C4-2B (cell line): ENCODE results near the gene EVX1.

Experiments used
- CTCF ChIP-seq: fragments of 450-650 bp; conservative IDR thresholded peaks from 2 replicates; pipeline ENCODE4 v1.5.1; 2017; ENCODE audit warnings: mild to moderate bottlenecking
- ZFX ChIP-seq: fragments of 450-650 bp; IDR thresholded peaks from 2 replicates; pipeline ENCODE4 v1.6.1; 2017

DNA sequence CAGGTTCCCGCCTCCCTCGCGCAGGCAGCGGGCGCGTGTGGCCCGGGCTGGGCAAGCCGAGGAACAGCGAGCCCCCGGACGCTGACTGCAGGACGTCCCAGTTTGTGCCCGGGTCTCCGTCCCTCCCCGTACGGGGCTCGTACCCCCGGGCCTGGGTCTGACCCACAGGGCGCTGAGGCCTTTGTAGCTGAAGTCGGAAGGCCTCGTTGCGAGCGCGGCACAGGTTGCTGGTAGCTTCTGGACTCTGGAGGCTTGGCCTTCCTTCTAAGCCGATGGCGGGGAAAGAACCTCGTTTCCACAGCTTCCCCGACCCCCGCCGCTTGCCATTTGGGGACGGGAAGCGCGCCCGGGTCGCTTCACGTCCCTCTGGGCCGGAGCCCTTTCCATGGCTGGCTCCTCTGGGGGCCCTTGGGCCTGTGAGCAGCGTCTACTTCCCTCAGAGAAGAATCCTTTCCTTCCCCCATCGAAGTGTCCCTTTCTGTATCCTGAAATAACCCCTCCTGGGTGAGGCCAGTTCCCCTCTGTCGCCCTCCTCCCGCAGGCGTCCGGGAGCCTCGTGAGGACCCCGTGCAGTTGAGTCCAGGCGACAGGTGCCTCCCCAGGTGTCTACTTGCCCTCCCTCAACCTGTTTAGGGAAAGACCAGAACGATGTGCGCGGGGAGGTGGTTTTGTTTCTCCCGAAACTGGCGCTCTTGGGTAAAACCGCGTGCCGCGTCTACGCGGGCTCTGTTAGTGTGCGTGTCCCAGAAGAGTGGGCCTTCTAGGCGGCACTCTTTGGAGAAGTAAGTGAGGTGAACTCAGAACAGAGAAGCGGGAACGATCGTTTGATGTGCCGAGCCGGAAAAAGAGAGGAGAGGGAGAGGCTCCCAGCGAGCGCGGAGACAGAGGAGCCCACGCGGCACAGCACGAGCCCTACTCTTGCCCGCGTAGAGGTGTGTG lies 9.3 kb downstream of the EVX1 start:
- TF ChIP-seq CTCF = no peak
- TF ChIP-seq ZFX = no peak
